SK-N-SH (cell line): ENCODE measurements around the gene JMJD1C. TPM values are rescaled to one million over a fixed set of nuclear protein-coding genes. Genes with fewer than 3 reads are reported as not detected.

Experiments used
- CTCF ChIA-PET: fragments of 300-600, 350-600 bp; formaldehyde crosslinking; extraction: SDS; loops from one replicate; lab custom pipeline; 2021; lab: Yijun Ruan, JAX
- POLR2A ChIA-PET: fragments of 350-600 bp; sonication (Branson Sonifier 250); formaldehyde crosslinking; extraction: SDS; loops from one replicate; lab custom pipeline; 2020; ENCODE audit warnings: antibody characterized with exemption, inconsistent platforms; lab: Yijun Ruan, JAX
- DNase-seq: peaks from one replicate; pipeline ENCODE4 v3.0.0; 2012
- H2AFZ ChIP-seq: fragments of 200-600 bp; sonication (generic); 2 replicates; pipeline ENCODE4 v1.8.1; 2016; ENCODE audit warnings: antibody characterized with exemption, mild to moderate bottlenecking, low read depth
- H3F3A ChIP-seq: fragments of 200-600 bp; sonication (generic); replicated peaks from 2 replicates; pipeline ENCODE3; 2016; ENCODE audit warnings: antibody characterized with exemption, mild to moderate bottlenecking; ENCODE audit not compliant: insufficient read depth
- H3K27ac ChIP-seq, 2 experiments: fragments of 200-500 bp in 1 of 2; fragments of 200-600 bp in 1 of 2; sonication (Bioruptor generic) in 1 of 2; sonication (generic), shearing (Covaris generic) in 1 of 2; 2 replicates each; pipeline versions ENCODE4 v1.5.1 to v1.6.1; 2014 to 2016; ENCODE audit warnings: low read depth in 2 of 2, inconsistent platforms in 1 of 2, low read length in 1 of 2, mild to moderate bottlenecking in 1 of 2, mixed read lengths in 1 of 2
- H3K27me3 ChIP-seq: fragments of 200-600 bp; sonication (generic), shearing (Covaris generic); 2 replicates; pipeline ENCODE4 v1.6.1; 2016; ENCODE audit warnings: mixed run types; ENCODE audit not compliant: insufficient read depth
- H3K36me3 ChIP-seq, 2 experiments: fragments of 200-500 bp in 1 of 2; fragments of 200-600 bp in 1 of 2; sonication (Bioruptor generic) in 1 of 2; sonication (generic) in 1 of 2; replicated peaks in 1 of 2; 2 replicates each; pipeline versions ENCODE3 to v1.5.1; 2014 to 2016; ENCODE audit warnings: low read length in 1 of 2, mild to moderate bottlenecking in 1 of 2; ENCODE audit not compliant: insufficient read depth in 2 of 2, control insufficient read depth in 1 of 2
- H3K4me1 ChIP-seq, 2 experiments: fragments of 200-500 bp in 1 of 2; fragments of 200-600 bp in 1 of 2; sonication (Bioruptor generic) in 1 of 2; sonication (generic), shearing (Covaris generic) in 1 of 2; 2 replicates each; pipeline versions ENCODE4 v1.5.1 to v1.6.1; 2014 to 2016; ENCODE audit warnings: low read depth in 1 of 2, low read length in 1 of 2, mixed run types in 1 of 2; ENCODE audit not compliant: insufficient read depth in 2 of 2, control insufficient read depth in 1 of 2
- H3K4me2 ChIP-seq: fragments of 200-600 bp; sonication (generic), shearing (Covaris generic); 2 replicates; pipeline ENCODE4 v1.6.1; 2017; ENCODE audit warnings: mixed run types
- H3K4me3 ChIP-seq, 2 experiments: fragments of 200-500 bp in 1 of 2; fragments of 200-600 bp in 1 of 2; sonication (Bioruptor generic) in 1 of 2; sonication (generic), shearing (Covaris generic) in 1 of 2; 2 replicates each; pipeline versions ENCODE4 v1.5.1 to v1.8.1; 2014 to 2016; ENCODE audit warnings: low read depth in 2 of 2, inconsistent platforms in 1 of 2, low read length in 1 of 2, mild to moderate bottlenecking in 1 of 2, mixed read lengths in 1 of 2, moderate library complexity in 1 of 2
- H3K79me2 ChIP-seq: fragments of 200-600 bp; sonication (generic); 2 replicates; pipeline ENCODE4 v1.8.1; 2017; ENCODE audit warnings: mild to moderate bottlenecking; ENCODE audit not compliant: insufficient read depth
- H3K9ac ChIP-seq: fragments of 200-600 bp; sonication (generic); 2 replicates; pipeline ENCODE4 v1.6.1; 2017; ENCODE audit warnings: mixed run types
- H3K9me2 ChIP-seq: fragments of 200-600 bp; sonication (generic); 2 replicates; pipeline ENCODE4 v1.6.1; 2017; ENCODE audit warnings: mixed run types
- H3K9me3 ChIP-seq: fragments of 200-600 bp; sonication (generic); 2 replicates; pipeline ENCODE4 v1.6.1; 2017; ENCODE audit warnings: mixed run types, mild to moderate bottlenecking, moderate library complexity
- H4K20me1 ChIP-seq: fragments of 200-600 bp; sonication (generic); 2 replicates; pipeline ENCODE4 v1.6.1; 2017; ENCODE audit warnings: mild to moderate bottlenecking, mixed run types; ENCODE audit not compliant: insufficient read depth
- CHD2 ChIP-seq: fragments of 150-350 bp; IDR thresholded peaks from 2 replicates; pipeline ENCODE4 v1.6.1; 2018; ENCODE audit warnings: low read length; ENCODE audit not compliant: partially characterized antibody
- ELF1 ChIP-seq: IDR thresholded peaks from 2 replicates; pipeline ENCODE4 v1.4.0; 2012
- EP300 ChIP-seq, 2 experiments: IDR thresholded peaks; 2 replicates each; pipeline versions ENCODE4 v1.4.0 to v1.6.1; 2012; ENCODE audit warnings: borderline replicate concordance in 1 of 2, low read depth in 1 of 2, low read length in 1 of 2
- FOSL2 ChIP-seq: IDR thresholded peaks from 2 replicates; pipeline ENCODE4 v1.4.0; 2012; ENCODE audit warnings: low read depth, mild to moderate bottlenecking, moderate library complexity, borderline replicate concordance
- FOXJ3 ChIP-seq: sonication (generic); formaldehyde crosslinking; IDR thresholded peaks from 2 replicates; pipeline ENCODE4 v1.5.1; 2020; ENCODE audit warnings: mild to moderate bottlenecking, missing genetic modification reagents
- FOXM1 ChIP-seq: IDR thresholded peaks from 2 replicates; pipeline ENCODE4 v1.4.0; 2012; ENCODE audit warnings: low read depth, mild to moderate bottlenecking
- GABPA ChIP-seq: IDR thresholded peaks from 2 replicates; pipeline ENCODE4 v1.4.0; 2012; ENCODE audit warnings: low read depth, mild to moderate bottlenecking
- GATA2 ChIP-seq: sonication (generic); formaldehyde crosslinking; IDR thresholded peaks from 2 replicates; pipeline ENCODE4 v1.5.0; 2020; ENCODE audit warnings: mild to moderate bottlenecking, missing genetic modification reagents
- JUND ChIP-seq: IDR thresholded peaks from 2 replicates; pipeline ENCODE4 v1.4.0; 2012
- NFIC ChIP-seq: IDR thresholded peaks from 2 replicates; pipeline ENCODE4 v1.4.0; 2012; ENCODE audit warnings: borderline replicate concordance
- NRF1 ChIP-seq: IDR thresholded peaks from 2 replicates; pipeline ENCODE4 v1.6.1; 2012; ENCODE audit warnings: low read depth, mild to moderate bottlenecking, low read length
- POLR2AphosphoS5 ChIP-seq: IDR thresholded peaks from 2 replicates; pipeline ENCODE4 v1.6.1; 2012; ENCODE audit warnings: low read depth, low read length
- RXRA ChIP-seq: IDR thresholded peaks from 2 replicates; pipeline ENCODE4 v1.4.0; 2012; ENCODE audit warnings: low read depth, mild to moderate bottlenecking, borderline replicate concordance
- SIN3A ChIP-seq: IDR thresholded peaks from 2 replicates; pipeline ENCODE4 v1.6.1; 2012; ENCODE audit warnings: low read depth, mild to moderate bottlenecking, low read length, moderate library complexity, borderline replicate concordance
- SMC3 ChIP-seq: IDR thresholded peaks from 2 replicates; pipeline ENCODE4 v1.6.1; 2012; ENCODE audit warnings: low read depth, low read length, improper control_type of control experiment
- TAF1 ChIP-seq: IDR thresholded peaks from 2 replicates; pipeline ENCODE4 v1.6.1; 2012; ENCODE audit warnings: low read depth, mild to moderate bottlenecking, low read length, moderate library complexity, borderline replicate concordance
- TCF12 ChIP-seq: IDR thresholded peaks from 2 replicates; pipeline ENCODE4 v1.4.0; 2012
- YY1 ChIP-seq: IDR thresholded peaks from 2 replicates; pipeline ENCODE4 v1.4.0; 2012; ENCODE audit warnings: low read depth, mild to moderate bottlenecking
- WGBS: methylation state at CpG from one replicate; pipeline ENCODE4 v1.1.6; 2017; ENCODE audit warnings: low lambda C conversion rate; 5-methylcytosine and 5-hydroxymethylcytosine counted together
- polyA plus RNA-seq, 3 experiments: library from polyadenylated mRNA; depleted of rRNA; stranded (reverse); fragments of >200 nt; gene quantifications; 2 replicates each; pipeline ENCODE4 v1.2.3, GENCODE V29; 2012
- TF ChIP-seq, protein P1 (sequence below): fragments of 150-350 bp; IDR thresholded peaks from 2 replicates; pipeline ENCODE4 v1.6.1; 2016; ENCODE audit warnings: mild to moderate bottlenecking, low read depth, low read length
- TF ChIP-seq, protein P2 (sequence below): IDR thresholded peaks from 2 replicates; pipeline ENCODE4 v1.4.0; 2012; ENCODE audit warnings: low read depth

JMJD1C gene
- polyA plus RNA-seq, 1 of the 3 experiments (the other 2 are of a cell fraction): 11.7 TPM

DNA sequence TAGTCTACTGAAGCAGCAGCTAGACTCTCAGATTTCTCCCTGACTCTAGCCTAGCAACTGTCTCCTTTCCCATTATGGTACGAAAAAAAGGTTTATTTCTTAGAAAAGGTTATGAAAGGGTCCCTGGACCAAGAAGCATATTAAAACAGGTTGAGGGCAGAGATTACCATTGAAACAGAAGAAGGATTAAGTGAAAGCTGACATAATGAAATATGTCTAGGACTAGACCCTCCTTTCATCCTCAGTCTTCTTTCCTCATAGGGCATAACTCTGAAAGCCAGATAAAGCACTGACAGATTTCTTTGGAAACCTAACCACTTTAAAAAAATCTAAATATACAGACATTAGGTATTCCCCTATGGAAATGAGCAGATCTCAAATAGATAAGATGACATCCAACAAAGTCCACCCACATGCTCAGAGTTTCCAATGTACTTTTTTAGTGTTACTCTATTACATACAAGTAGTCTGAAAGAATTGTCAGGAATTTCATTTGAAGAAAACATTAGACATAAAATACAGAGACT, 58.6 kb downstream of the JMJD1C start (continued):
- TF ChIP-seq POLR2AphosphoS5: no peak
- TF ChIP-seq FOXJ3 (CRISPR knock-in tag): no peak

DNA sequence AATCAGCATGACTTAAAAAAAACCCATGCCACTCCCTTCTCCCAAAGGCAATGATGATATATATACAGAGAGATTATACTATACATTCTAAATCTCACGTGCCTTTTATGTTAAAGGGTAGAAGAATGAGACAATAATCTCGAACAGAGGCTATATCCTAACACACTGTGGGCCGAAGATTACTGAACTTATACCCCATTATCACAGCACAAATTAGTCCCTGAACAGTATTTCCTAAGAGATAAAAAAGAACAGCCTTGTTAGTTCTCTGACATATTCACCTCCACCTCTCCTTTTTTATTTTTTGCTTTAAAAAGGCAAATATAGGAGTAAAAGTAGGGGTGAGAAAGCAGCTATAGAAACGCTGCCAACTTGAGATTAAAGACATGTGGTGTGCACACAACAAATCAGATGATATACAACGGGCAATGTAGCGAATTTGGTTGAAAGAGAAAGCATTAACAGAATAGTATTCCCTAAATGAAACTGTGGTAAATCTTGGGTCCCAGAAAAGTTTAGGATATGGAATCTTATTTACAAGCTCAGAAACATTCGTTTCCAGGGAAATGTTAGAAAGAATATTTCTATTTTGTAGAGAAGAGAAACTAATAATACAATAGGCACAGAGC, 69.5 kb downstream of the JMJD1C start:
- ChIA-PET POLR2A (no interaction called here), CTCF (interaction anchor here (0.6 to 1.1 kb wide), 2 partner anchors 41 to 1151 kb away, joined by 3 to 4 read pairs; no protein-coding TSS in a partner anchor)
- Histone ChIP-seq H3K27me3 (no peaks in the 10 kb centered on the region), H3K27ac (peak overlapping the region; percentile 26 to 51; a peak in 3 of 4 replicates), H3K36me3 (peaks cover 0 to 4% of the 10 kb centered on the region in 2 experiments), H3K9me2 (no peaks in the 10 kb centered on the region), H3K9ac (peak overlapping the region; percentile 26; the same call in 1 of the 2 replicates), H3K4me2 (peak overlapping the region; percentile 67), H2AFZ (peak overlapping the region; percentile 4; the same call in 1 of the 2 replicates), H4K20me1 (0 out of 2 replicates have a peak, but pooled peaks cover 4% of the 10 kb centered on the region), H3K9me3 (no peaks in the 10 kb centered on the region), H3F3A (no peaks in the 10 kb centered on the region), H3K4me3 (peak overlapping the region; percentile 22 to 26; a peak in 3 of 4 replicates), H3K4me1 (no peaks in the 10 kb centered on the region; a peak in 1 of 4 replicates), H3K79me2 (peaks cover 93% of the 10 kb centered on the region)
- no peak for DNase-seq
- 35% methylated on average over 7 of the region's 7 CpGs for WGBS
- TF ChIP-seq ELF1 (no peak), GABPA (no peak), NRF1 (no peak), POLR2AphosphoS5 (no peak), FOSL2 (no peak), NFIC (peak; percentile 8; the same call in 1 of the 2 replicates), GATA2 (CRISPR knock-in tag) (no peak), TCF12 (peak; percentile 51)
- TF ChIP-seq, protein P1, sequence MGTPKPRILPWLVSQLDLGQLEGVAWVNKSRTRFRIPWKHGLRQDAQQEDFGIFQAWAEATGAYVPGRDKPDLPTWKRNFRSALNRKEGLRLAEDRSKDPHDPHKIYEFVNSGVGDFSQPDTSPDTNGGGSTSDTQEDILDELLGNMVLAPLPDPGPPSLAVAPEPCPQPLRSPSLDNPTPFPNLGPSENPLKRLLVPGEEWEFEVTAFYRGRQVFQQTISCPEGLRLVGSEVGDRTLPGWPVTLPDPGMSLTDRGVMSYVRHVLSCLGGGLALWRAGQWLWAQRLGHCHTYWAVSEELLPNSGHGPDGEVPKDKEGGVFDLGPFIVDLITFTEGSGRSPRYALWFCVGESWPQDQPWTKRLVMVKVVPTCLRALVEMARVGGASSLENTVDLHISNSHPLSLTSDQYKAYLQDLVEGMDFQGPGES: no peak

DNA sequence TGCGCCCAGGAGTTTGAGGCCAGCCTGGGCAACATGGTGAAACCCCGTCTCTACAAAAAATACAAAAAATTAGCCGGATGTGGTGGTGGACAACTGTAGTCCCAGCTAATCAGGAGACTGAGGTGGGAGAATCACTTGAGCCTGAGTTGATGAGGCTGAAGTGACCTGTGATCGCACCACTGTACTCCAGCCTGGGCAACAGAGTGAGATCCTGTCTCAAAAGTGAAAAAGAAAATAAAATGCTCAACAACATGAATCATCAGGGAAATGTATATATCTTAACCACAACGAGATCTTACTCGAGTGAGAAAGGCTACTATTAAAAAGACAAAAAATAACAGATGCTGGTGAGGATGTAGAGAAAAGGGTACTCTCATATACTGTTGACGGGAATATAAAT, 72.7 kb downstream of the JMJD1C start:
- Histone ChIP-seq H4K20me1 (peaks cover under 1% of the 10 kb centered on the region; the same call in 1 of the 2 replicates), H3K9ac (no peak overlapping the region), H3F3A (no peaks in the 10 kb centered on the region), H3K9me2 (no peaks in the 10 kb centered on the region), H3K36me3 (peaks cover 0 to 3% of the 10 kb centered on the region in 2 experiments), H3K4me2 (no peak overlapping the region), H3K27me3 (no peaks in the 10 kb centered on the region), H3K27ac (no peak overlapping the region), H2AFZ (no peak overlapping the region), H3K9me3 (peaks cover 8% of the 10 kb centered on the region; the same call in 1 of the 2 replicates), H3K79me2 (peaks cover 100% of the 10 kb centered on the region), H3K4me1 (no peaks in the 10 kb centered on the region; a peak in 1 of 4 replicates), H3K4me3 (no peak overlapping the region)
- WGBS: 87% methylated on average over 7 of the region's 7 CpGs
- ChIA-PET POLR2A (no interaction called here), CTCF (no interaction called here)
- DNase-seq: no peak
- TF ChIP-seq TAF1: no peak
- TF ChIP-seq JUND: no peak
- TF ChIP-seq POLR2AphosphoS5: no peak
- no peak for TF ChIP-seq FOXJ3 (CRISPR knock-in tag)
- no peak for TF ChIP-seq SMC3
- TF ChIP-seq GATA2 (CRISPR knock-in tag): no peak
- no peak for TF ChIP-seq SIN3A
- TF ChIP-seq ELF1: no peak
- TF ChIP-seq FOSL2: no peak
- no peak for TF ChIP-seq GABPA
- no peak for TF ChIP-seq FOXM1
- TF ChIP-seq, protein P2, sequence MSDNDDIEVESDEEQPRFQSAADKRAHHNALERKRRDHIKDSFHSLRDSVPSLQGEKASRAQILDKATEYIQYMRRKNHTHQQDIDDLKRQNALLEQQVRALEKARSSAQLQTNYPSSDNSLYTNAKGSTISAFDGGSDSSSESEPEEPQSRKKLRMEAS: no peak
- TF ChIP-seq EP300 (IDR thresholded peaks at IDR 0.05; ENCODE audit: borderline replicate concordance in 1 of 2, low read depth in 1 of 2, low read length in 1 of 2): no peak
- no peak for TF ChIP-seq RXRA
- no peak for TF ChIP-seq CHD2
- no peak for TF ChIP-seq YY1
